H9 (cell line): Measurements from ENCODE around the gene SLCO3A1. TPM values are rescaled to one million over a fixed set of nuclear protein-coding genes. Genes with fewer than 3 reads are reported as not detected.

Source experiments
- DNase-seq: peaks from one replicate; pipeline ENCODE4 v3.0.0-alpha.2; 2017
- H2AFZ ChIP-seq: one replicate; pipeline ENCODE4 v1.6.1; 2013; ENCODE audit warnings: mild to moderate bottlenecking, low read length, control low read depth, moderate library complexity
- H2AK5ac ChIP-seq: 2 replicates; pipeline ENCODE4 v1.6.1; 2013; ENCODE audit warnings: low read length, control low read depth, mixed read lengths; ENCODE audit not compliant: insufficient read length
- H2BK120ac ChIP-seq: one replicate; pipeline ENCODE4 v1.6.1; 2013; ENCODE audit warnings: low read depth, mild to moderate bottlenecking, low read length, control low read depth, inconsistent platforms; ENCODE audit not compliant: poor library complexity, severe bottlenecking
- H2BK12ac ChIP-seq: 2 replicates; pipeline ENCODE4 v1.6.1; 2013; ENCODE audit warnings: low read length, control low read depth, mixed read lengths, low read depth; ENCODE audit not compliant: insufficient read length
- H2BK15ac ChIP-seq: 2 replicates; pipeline ENCODE4 v1.6.1; 2013; ENCODE audit warnings: low read depth, low read length, control low read depth
- H2BK20ac ChIP-seq: one replicate; pipeline ENCODE4 v1.6.1; 2013; ENCODE audit warnings: low read depth, mild to moderate bottlenecking, low read length, control low read depth, inconsistent platforms; ENCODE audit not compliant: poor library complexity, severe bottlenecking
- H2BK5ac ChIP-seq: 2 replicates; pipeline ENCODE4 v1.6.1; 2013; ENCODE audit warnings: low read length, control low read depth, mixed read lengths; ENCODE audit not compliant: insufficient read length
- H3K14ac ChIP-seq: 2 replicates; pipeline ENCODE4 v1.6.1; 2013; ENCODE audit warnings: low read length, control low read depth; ENCODE audit not compliant: insufficient read depth
- H3K18ac ChIP-seq: 2 replicates; pipeline ENCODE4 v1.6.1; 2013; ENCODE audit warnings: low read depth, mild to moderate bottlenecking, mixed read lengths, low read length, control low read depth; ENCODE audit not compliant: insufficient read length
- H3K23ac ChIP-seq: 2 replicates; pipeline ENCODE4 v1.6.1; 2013; ENCODE audit warnings: low read length, control low read depth, mixed read lengths, low read depth; ENCODE audit not compliant: insufficient read length
- H3K23me2 ChIP-seq: 2 replicates; pipeline ENCODE4 v1.6.1; 2013; ENCODE audit warnings: low read depth, mild to moderate bottlenecking, mixed read lengths, low read length, control low read depth; ENCODE audit not compliant: insufficient read length, poor library complexity, severe bottlenecking
- H3K27ac ChIP-seq: 2 replicates; pipeline ENCODE4 v1.5.1; 2013; ENCODE audit warnings: low read length, control low read depth, mixed read lengths, low read depth; ENCODE audit not compliant: insufficient read length
- H3K27me3 ChIP-seq: 2 replicates; pipeline ENCODE4 v1.6.1; 2013; ENCODE audit warnings: low read length, control low read depth, inconsistent platforms; ENCODE audit not compliant: insufficient read depth
- H3K4ac ChIP-seq: 2 replicates; pipeline ENCODE4 v1.6.1; 2013; ENCODE audit warnings: low read depth, mild to moderate bottlenecking, control low read depth, inconsistent platforms, low read length, moderate library complexity
- H3K4me1 ChIP-seq: 2 replicates; pipeline ENCODE4 v1.6.1; 2013; ENCODE audit warnings: low read length, control low read depth, inconsistent platforms; ENCODE audit not compliant: insufficient read depth
- H3K4me2 ChIP-seq: 2 replicates; pipeline ENCODE4 v1.6.1; 2013; ENCODE audit warnings: low read length, control low read depth, mixed read lengths; ENCODE audit not compliant: insufficient read length, insufficient read depth
- H3K56ac ChIP-seq: 2 replicates; pipeline ENCODE4 v1.6.1; 2013; ENCODE audit warnings: low read depth, mild to moderate bottlenecking, mixed read lengths, low read length, control low read depth; ENCODE audit not compliant: insufficient read length
- H3K79me1 ChIP-seq: 2 replicates; pipeline ENCODE4 v1.6.1; 2013; ENCODE audit warnings: low read depth, mild to moderate bottlenecking, moderate library complexity, low read length, control low read depth, inconsistent platforms; ENCODE audit not compliant: insufficient read depth, poor library complexity, severe bottlenecking
- H3K79me2 ChIP-seq: 2 replicates; pipeline ENCODE4 v1.6.1; 2013; ENCODE audit warnings: low read length, control low read depth, inconsistent platforms; ENCODE audit not compliant: insufficient read depth
- H3K9ac ChIP-seq: 2 replicates; pipeline ENCODE4 v1.6.1; 2013; ENCODE audit warnings: low read length, control low read depth, mixed read lengths; ENCODE audit not compliant: insufficient read length; ENCODE audit errors: extremely low read depth
- H3K9me3 ChIP-seq: one replicate; pipeline ENCODE4 v1.6.1; 2013; ENCODE audit warnings: low read depth, low read length, inconsistent platforms; ENCODE audit not compliant: control insufficient read depth
- H3T11ph ChIP-seq: one replicate; pipeline ENCODE4 v1.6.1; 2013; ENCODE audit warnings: mild to moderate bottlenecking, low read length, control low read depth, inconsistent platforms
- H4K20me1 ChIP-seq: one replicate; pipeline ENCODE4 v1.6.1; 2013; ENCODE audit not compliant: control insufficient read depth, insufficient read length, insufficient read depth
- H4K5ac ChIP-seq: 2 replicates; pipeline ENCODE4 v1.6.1; 2013; ENCODE audit warnings: low read depth, mild to moderate bottlenecking, mixed read lengths, low read length, control low read depth; ENCODE audit not compliant: insufficient read length
- H4K8ac ChIP-seq: replicated peaks from 2 replicates; pipeline ENCODE4 v1.6.1; 2013; ENCODE audit warnings: low read length, control low read depth, mixed read lengths, low read depth; ENCODE audit not compliant: insufficient read length
- H4K91ac ChIP-seq: 2 replicates; pipeline ENCODE4 v1.6.1; 2013; ENCODE audit warnings: low read depth, mild to moderate bottlenecking, moderate library complexity, mixed read lengths, low read length, control low read depth; ENCODE audit not compliant: insufficient read length
- H3K27ac Mint-ChIP-seq, 3 experiments: 2 replicates in 2 of 3; 3 replicates in 1 of 3; pipeline ENCODE4 v1.8.0; 2020 to 2021; ENCODE audit warnings: mixed read lengths in 3 of 3, mild to moderate bottlenecking in 1 of 3, moderate library complexity in 1 of 3
- H3K27me3 Mint-ChIP-seq: 2 replicates; pipeline ENCODE4 v1.8.0; 2021; ENCODE audit warnings: low read depth, mild to moderate bottlenecking, moderate library complexity, mixed read lengths
- H3K36me3 Mint-ChIP-seq, 3 experiments: 2 replicates in 2 of 3; 3 replicates in 1 of 3; pipeline ENCODE4 v1.8.0; 2020 to 2021; ENCODE audit warnings: low read depth in 3 of 3, mixed read lengths in 3 of 3; ENCODE audit not compliant: insufficient read depth in 1 of 3
- H3K4me1 Mint-ChIP-seq, 2 experiments: 2 replicates each; pipeline ENCODE4 v1.8.0; 2020; ENCODE audit warnings: mixed read lengths in 2 of 2
- H3K4me3 Mint-ChIP-seq, 2 experiments: 2 replicates in 1 of 2; 3 replicates in 1 of 2; pipeline ENCODE4 v1.8.0; 2020 to 2021; ENCODE audit warnings: mild to moderate bottlenecking in 2 of 2, mixed read lengths in 2 of 2, moderate library complexity in 1 of 2
- H3K9me3 Mint-ChIP-seq, 2 experiments: 2 replicates in 1 of 2; 3 replicates in 1 of 2; pipeline ENCODE4 v1.8.0; 2020; ENCODE audit warnings: mild to moderate bottlenecking in 2 of 2, mixed read lengths in 2 of 2, moderate library complexity in 1 of 2
- WGBS: extraction: QIAGEN DNeasy Blood & Tissue Kit; methylation state at CpG from one replicate; pipeline ENCODE4 v1.1.7; 2013; ENCODE audit warnings: missing lambda C conversion rate, low lambda C conversion rate, mixed read lengths; ENCODE audit not compliant: insufficient read length; ENCODE audit errors: extremely low coverage; 5-methylcytosine and 5-hydroxymethylcytosine counted together
- total RNA-seq: library from RNA; stranded (reverse); gene quantifications from 2 replicates; pipeline ENCODE4 v1.2.1, GENCODE V29; 2021
- TF ChIP-seq, protein P1 (sequence below): fragments of 200-600 bp; sonication (generic); conservative IDR thresholded peaks from 3 replicates; pipeline ENCODE4 v1.8.0; 2021; ENCODE audit warnings: antibody characterized with exemption, mild to moderate bottlenecking

Gene SLCO3A1
- total RNA-seq, 1 experiment from 2014 or later = 9.4 TPM

DNA sequence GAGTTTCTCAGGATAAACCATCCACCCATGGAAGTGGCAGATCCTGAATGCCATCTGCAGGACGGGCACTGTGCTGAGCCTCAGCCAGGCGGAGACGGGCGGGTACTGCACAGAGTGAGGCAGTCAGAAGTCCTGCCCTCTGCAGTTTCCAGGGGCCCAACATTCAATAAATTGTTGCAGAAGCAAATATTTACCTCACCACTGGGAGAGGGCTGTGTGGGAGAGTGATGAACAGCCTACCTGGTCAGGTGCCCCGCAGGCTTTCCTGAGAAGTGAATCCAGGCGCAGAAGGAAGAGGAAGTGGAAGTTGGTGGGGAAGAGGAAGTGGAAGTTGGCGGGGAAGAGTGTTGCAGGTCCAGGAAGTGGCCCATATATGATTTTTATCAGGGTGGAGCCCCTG is 100.8 kb downstream of the SLCO3A1 start:
- Histone ChIP-seq H3K18ac (no peak overlapping the region), H3K79me2 (no peaks in the 10 kb centered on the region; the same call in 1 of the 2 replicates), H4K91ac (no peak overlapping the region), H2BK5ac (no peak overlapping the region), H4K20me1 (no peaks in the 10 kb centered on the region), H2AFZ (no peak overlapping the region), H3K27me3 (no peaks in the 10 kb centered on the region), H4K8ac (no peak overlapping the region), H3T11ph (no peak overlapping the region), H3K9ac (no peak overlapping the region), H3K23ac (no peak overlapping the region), H3K14ac (no peak overlapping the region), H3K27ac (no peak overlapping the region), H3K4me1 (peaks cover 1% of the 10 kb centered on the region; the same call in 1 of the 2 replicates), H2BK120ac (no peak overlapping the region), H3K79me1 (no peaks in the 10 kb centered on the region), H2BK12ac (no peak overlapping the region), H3K9me3 (no peaks in the 10 kb centered on the region), H4K5ac (no peak overlapping the region), H2BK20ac (no peak overlapping the region), H3K4me2 (no peak overlapping the region), H2BK15ac (no peak overlapping the region), H3K56ac (no peak overlapping the region), H3K23me2 (no peaks in the 10 kb centered on the region), H3K4ac (no peak overlapping the region), H2AK5ac (no peak overlapping the region)
- Mint-ChIP-seq H3K9me3 (no peaks in the 10 kb centered on the region), H3K4me3 (no peak overlapping the region), H3K27me3 (no peaks in the 10 kb centered on the region; the same call in 1 of the 2 replicates), H3K27ac (no peak overlapping the region; a peak in 3 of 7 replicates), H3K4me1 (peaks cover 26 to 39% of the 10 kb centered on the region in 2 experiments), H3K36me3 (peaks cover 0 to 1% (median 0%) of the 10 kb centered on the region in 3 experiments; a peak in 1 of 7 replicates)
- DNase-seq = no peak
- TF ChIP-seq, protein P1, sequence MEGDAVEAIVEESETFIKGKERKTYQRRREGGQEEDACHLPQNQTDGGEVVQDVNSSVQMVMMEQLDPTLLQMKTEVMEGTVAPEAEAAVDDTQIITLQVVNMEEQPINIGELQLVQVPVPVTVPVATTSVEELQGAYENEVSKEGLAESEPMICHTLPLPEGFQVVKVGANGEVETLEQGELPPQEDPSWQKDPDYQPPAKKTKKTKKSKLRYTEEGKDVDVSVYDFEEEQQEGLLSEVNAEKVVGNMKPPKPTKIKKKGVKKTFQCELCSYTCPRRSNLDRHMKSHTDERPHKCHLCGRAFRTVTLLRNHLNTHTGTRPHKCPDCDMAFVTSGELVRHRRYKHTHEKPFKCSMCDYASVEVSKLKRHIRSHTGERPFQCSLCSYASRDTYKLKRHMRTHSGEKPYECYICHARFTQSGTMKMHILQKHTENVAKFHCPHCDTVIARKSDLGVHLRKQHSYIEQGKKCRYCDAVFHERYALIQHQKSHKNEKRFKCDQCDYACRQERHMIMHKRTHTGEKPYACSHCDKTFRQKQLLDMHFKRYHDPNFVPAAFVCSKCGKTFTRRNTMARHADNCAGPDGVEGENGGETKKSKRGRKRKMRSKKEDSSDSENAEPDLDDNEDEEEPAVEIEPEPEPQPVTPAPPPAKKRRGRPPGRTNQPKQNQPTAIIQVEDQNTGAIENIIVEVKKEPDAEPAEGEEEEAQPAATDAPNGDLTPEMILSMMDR = no peak
- WGBS = no CpG with 5 or more reads among the region's 7 CpGs
